DLD1 (cell line): ENCODE measurements around the gene NUDT13.

Experiments used
- in situ Hi-C: cut with HindIII; loops from 2 replicates; pipeline ENCODE4 v1.10.0; 2017; ENCODE audit warnings: low sequenced_read_pairs

The NUDT13 gene

GRCh38 chr10:73110345-73110849, at the start of gene NUDT13:
Gene NUDT13 (plus strand): TSS chr10:73110455. CDS start chr10:73114366, 3,911 bp downstream.
- in situ Hi-C loops = no loop called here

GRCh38 chr10:73060738-73061635, 49.3 kb upstream of the NUDT13 start:
- in situ Hi-C loops = no loop called here

- in situ Hi-C loops = no loop called here
These were observed 48.5 kb upstream of the NUDT13 start for GRCh38 chr10:73061743-73062142.

- in situ Hi-C loops = no loop called here
These were observed 44.8 kb upstream of the NUDT13 start for GRCh38 chr10:73065441-73065840.

- in situ Hi-C loops = no loop called here
These were observed 36.6 kb upstream of the NUDT13 start for GRCh38 chr10:73073627-73074026.

GRCh38 chr10:73075829-73076228, 34.4 kb upstream of the NUDT13 start:
- in situ Hi-C loops = no loop called here

- in situ Hi-C loops = no loop called here
These were observed 33.7 kb upstream of the NUDT13 start for GRCh38 chr10:73076360-73077183.

- in situ Hi-C loops = no loop called here
These were observed 30.3 kb upstream of the NUDT13 start for GRCh38 chr10:73079779-73080541.

GRCh38 chr10:73083221-73083620, 27.0 kb upstream of the NUDT13 start:
- in situ Hi-C loops = no loop called here

GRCh38 chr10:73084209-73084608, 26.0 kb upstream of the NUDT13 start:
- in situ Hi-C loops = no loop called here

- in situ Hi-C loops = no loop called here
These were observed 23.4 kb upstream of the NUDT13 start for GRCh38 chr10:73086816-73087215.

- in situ Hi-C loops = no loop called here
These were observed 22.0 kb upstream of the NUDT13 start for GRCh38 chr10:73088304-73088703.

GRCh38 chr10:73092830-73093229, 17.4 kb upstream of the NUDT13 start:
- in situ Hi-C loops = no loop called here

- in situ Hi-C loops = no loop called here
These were observed 16.1 kb upstream of the NUDT13 start for GRCh38 chr10:73093922-73094850.

- in situ Hi-C loops = no loop called here
These were observed 15.2 kb upstream of the NUDT13 start for GRCh38 chr10:73094986-73095480.

GRCh38 chr10:73095481-73096021, 14.7 kb upstream of the NUDT13 start:
- in situ Hi-C loops = no loop called here

GRCh38 chr10:73096041-73096448, 14.2 kb upstream of the NUDT13 start:
- in situ Hi-C loops = no loop called here

- in situ Hi-C loops = no loop called here
These were observed 13.6 kb upstream of the NUDT13 start, which contains the start of gene P4HA1 for GRCh38 chr10:73096449-73097304. Gene P4HA1 (minus strand): TSS chr10:73096866. CDS start chr10:73074883, 21,983 bp downstream.
